Occipital lobe (tissue), 2 donors: ENCODE results near the gene CHN2. TPM values are rescaled to one million over a fixed set of nuclear protein-coding genes. Genes with fewer than 3 reads are reported as not detected.
A peak's percentile ranks its signal among the peaks of the same experiment; 100 is the strongest.

Experiments used
- DNase-seq: peaks from one replicate; lab custom pipeline; 2025; lab: John Stamatoyannopoulos, UW
- total RNA-seq: library from RNA; depleted of rRNA; stranded (reverse); fragments of >200 nt; gene quantifications from one replicate; pipeline ENCODE4 v1.2.3, GENCODE V29; 2014

The CHN2 gene
- total RNA-seq, 1 donor from 2014 or later = 76.3 TPM

DNA sequence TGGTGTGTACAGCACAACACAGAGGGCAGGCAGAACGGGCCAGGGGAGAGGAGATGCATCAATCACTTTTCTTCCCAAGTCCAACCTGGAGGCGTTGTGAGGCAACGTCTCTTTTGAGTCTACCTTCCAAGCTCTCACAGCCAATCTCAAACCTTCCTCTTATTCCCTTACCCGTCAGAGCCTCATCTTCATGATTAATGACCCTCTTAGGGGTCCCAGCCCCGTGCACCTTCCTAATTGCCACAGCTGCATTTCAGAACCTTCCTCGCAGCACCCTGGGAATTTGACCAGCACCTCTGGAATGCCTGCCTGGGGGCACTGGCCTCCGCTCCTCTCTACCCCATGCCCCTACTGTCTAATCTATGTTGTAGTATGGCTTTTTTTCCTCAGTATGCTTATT lies 199.7 kb downstream of the CHN2 start:
- no peak for DNase-seq

DNA sequence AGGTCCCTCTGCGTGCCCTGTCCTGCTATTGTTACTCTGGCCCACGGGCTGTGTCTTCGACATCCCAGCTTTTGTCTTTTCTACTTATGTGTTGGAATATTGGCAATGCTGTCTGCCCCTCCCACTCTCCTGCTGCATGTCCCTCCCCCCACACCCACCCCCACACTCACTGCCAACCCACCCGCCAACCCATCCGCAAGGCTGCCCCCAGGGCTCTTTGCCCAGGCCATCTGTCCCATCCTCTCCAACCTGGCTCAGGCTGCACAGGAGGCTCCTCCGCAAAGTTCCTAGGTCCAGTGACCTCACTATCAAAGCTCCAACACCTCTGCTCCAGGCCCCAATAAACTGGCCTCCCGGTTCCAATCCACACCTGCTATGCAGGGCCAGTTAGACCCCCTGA lies 202.0 kb downstream of the CHN2 start:
- no peak for DNase-seq

DNA sequence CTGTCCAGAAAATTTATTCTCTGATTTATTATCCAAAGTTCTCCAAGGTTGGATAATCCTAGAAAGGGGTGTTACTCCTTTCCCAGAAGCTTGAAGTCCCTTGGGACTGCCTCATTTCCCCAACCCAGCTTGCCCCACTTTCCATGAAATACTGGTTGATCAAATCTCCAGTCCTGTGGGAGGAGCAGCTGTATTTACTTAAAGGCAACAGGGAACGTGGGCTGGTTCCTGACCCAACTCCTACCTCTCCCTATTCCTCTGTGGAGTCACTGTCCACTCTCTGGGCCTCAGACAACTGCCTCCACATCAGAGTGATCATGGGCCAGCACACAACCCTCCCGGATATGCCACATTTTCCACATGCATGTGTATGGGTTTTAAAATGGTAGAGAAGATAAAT lies 202.8 kb downstream of the CHN2 start:
- no peak for DNase-seq

DNA sequence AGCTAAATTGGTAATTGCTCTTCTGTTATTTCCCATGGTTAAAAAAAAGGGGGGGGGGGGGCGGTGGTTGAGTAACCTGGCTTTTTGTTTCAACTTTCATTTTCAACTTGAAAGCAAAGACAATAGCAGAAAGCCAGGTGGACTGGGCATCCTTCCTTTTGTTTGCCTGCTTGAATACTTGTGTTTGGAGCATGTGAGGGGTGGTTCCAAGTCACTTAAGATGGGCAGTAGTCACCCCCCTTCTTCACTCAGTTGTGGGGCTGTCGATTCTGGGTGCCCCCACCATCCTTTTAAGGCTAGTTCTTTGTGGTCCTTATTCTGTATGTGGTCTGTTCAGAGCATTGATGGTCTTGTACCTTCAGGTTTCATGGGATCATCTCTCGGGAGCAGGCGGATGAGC lies 203.4 kb downstream of the CHN2 start:
- no peak for DNase-seq

DNA sequence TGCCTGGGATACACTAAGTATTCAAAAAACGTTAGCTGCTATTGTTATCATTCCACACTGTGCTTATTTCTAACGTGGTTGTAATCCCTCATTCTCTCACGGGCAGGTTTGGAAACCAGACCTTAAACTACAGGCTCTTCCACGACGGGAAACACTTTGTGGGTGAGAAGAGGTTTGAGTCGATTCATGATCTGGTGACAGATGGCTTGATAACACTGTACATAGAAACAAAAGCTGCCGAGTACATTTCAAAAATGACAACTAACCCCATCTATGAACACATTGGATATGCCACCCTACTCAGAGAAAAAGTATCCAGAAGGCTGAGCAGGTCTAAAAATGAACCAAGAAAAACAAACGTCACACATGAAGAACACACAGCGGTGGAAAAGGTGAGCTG lies 205.9 kb downstream of the CHN2 start:
- DNase-seq = no peak

DNA sequence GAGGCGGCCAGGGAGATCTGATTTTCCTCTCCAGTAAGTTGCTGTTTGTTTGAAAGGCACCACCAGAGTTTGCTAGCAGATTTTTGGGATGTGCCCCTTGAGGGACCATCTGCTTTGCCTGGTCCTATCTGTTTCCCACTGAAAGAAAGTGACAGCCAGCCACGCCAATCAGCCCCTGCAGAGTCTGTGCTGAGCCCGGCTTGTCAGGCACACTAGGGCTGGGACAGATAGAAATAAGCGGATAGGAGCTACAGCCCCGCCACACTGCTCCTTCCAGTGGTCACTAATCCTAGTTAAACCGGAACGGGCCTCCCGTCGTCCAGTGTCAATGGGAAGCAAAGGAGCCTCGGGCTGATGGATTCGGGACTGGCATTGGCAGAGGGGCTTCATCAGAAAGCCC lies 207.2 kb downstream of the CHN2 start:
- no peak for DNase-seq

DNA sequence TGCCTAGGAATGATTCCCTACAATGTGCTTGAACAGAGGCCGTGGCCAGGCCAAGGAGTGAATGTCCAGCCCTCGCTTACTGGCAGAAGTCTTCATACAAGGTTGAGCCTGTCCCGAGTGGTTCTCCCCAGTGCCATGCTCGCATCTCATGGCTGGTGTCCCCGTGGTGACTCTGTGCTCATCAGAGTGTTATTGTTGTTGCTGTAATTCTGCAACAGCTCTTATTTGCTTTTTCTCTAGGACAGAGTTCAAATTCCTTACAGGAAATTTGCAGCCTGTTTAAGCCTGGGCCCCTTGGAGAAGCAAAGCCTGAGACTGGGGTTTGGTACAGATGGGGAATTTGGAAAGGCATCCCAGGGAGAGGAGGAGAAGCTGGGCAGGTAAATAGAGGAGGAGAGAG lies 211.3 kb downstream of the CHN2 start:
- no peak for DNase-seq

DNA sequence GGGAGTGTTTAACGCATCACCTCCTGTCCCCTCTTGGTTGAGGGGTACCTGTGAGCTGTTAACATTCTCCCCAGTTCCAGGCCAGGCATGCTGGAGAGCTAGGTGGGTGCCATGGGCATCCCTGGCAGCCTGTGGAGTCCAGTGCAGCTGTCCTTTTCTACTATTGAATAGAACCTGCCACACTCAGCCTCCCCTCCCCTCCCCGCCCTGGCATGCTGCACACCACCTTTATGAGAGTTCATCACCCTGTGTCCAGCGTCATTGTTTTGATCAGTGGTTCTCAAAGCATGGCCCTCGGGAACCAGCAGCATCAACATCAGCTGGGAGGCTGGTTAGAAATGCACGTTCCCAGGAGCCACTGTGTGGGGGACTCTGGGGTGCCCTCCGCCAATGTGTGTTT lies 211.8 kb downstream of the CHN2 start:
- no peak for DNase-seq

DNA sequence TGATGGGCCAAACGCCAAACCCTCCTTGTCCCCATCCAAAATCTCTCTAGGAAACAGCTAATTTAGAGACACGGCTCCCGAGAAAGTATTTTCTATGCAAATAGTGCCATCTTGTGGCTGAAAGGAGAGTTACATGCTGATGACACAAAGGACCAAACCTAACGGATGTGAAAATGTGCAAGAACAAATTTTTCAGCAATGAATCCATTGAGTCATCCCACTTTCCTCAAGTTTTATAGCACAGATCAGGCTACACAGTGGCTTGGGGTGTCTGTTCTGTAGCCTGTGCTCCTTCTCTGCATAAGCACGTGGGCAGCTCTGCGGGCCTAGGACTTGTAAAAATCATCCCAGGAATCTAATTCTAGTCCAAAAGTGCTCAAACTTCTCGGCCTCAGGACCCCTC lies 214.3 kb downstream of the CHN2 start:
- peak; percentile 47 for DNase-seq

DNA sequence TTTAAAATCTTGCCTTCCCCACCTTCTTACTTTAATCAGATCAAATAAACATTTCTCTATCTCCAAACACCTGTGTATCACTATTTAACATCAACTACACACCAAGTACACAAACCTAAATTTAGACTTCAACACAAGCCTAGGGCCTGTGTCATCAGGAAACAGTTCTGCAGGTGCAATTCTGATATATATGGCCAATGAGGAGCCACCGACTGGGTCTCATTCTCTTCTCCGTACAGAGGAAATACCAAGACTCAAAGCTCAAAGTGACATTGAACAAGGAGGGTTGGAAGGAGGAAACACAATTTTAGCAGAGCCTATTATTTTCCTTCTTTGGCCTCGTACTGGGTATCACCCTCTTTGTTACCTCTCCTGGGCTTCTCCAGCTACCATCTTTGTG lies 216.4 kb downstream of the CHN2 start:
- no peak for DNase-seq

DNA sequence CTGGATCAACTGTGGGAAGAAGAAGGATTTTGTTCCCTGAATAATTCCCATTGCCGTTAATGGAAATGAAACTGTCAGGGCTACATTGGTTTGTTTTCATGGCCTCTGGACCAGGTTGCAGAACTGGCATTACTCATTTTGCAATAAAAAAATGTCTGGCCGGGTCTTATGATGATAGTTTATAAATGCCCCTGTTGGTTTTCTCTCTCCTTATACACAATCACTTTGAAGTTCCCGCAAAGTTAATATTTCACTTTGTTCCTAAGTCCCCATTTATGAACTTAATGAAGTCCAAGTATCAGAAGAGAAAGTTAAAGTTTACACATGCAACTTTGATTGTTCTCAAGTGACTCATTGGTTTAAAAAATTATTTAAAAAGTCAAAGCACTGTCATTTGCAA lies 218.3 kb downstream of the CHN2 start:
- no peak for DNase-seq

DNA sequence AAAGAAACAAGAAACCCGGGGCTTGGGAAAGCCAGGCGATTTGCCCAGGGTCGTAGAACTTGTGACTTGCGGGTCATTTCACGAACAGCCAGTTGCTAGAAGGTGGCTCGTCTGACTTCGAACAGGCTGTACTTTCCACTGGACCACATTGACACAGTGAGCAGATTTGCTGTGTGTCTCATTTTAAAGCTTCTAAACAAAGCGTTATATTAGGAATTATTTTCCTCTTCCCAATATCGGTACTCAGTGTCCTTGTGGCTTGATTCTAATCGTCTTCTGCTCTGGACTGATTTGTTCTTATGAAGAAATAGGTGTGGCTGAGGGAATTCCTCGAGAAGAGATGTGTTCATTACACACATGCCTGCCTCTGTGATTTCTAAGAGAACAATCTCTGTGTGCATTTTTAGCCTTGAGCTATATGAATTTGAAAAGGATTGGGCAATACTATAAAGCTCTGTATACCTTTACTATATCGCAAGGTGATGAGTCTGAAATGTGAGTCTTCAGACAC lies 219.1 kb downstream of the CHN2 start:
- no peak for DNase-seq

DNA sequence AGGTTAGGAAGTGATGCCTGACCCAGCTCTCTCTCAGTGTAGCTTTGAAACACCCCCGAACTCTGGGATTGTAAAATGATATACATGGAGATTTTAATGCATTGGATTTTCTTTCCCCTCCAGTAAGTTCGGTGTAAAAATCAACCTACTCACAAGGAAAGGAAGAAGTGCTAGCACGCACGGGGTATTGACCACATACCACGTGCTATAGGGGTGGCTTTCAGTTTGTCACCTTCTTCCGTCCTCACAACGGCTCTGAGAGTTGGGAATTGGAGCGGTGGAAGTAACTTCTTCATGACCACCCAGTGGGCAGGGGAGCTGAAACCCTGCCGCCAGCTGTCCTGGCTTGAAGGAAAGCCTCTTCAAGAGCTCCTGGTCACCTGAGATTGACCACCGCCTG lies 219.6 kb downstream of the CHN2 start:
- DNase-seq = no peak

DNA sequence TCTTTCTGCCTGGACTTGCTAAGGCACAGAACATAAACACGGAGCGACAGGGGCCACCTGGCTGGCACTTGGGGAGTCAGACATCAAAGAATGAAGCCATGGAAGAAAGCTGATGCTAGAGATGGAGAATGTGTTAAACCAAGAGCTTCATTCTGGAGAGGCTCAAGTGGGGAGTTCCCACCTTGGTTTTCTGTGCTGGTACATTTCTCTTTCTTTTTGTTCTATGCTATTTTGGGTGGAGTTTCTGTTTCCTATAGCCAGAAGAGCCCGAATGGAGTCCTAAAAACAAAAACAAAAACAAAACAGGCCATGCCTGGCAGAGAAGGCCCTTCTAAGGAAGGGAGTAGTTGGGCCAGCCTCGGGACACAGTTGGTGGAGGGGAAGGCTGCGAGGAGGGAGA lies 220.6 kb downstream of the CHN2 start:
- DNase-seq = no peak

DNA sequence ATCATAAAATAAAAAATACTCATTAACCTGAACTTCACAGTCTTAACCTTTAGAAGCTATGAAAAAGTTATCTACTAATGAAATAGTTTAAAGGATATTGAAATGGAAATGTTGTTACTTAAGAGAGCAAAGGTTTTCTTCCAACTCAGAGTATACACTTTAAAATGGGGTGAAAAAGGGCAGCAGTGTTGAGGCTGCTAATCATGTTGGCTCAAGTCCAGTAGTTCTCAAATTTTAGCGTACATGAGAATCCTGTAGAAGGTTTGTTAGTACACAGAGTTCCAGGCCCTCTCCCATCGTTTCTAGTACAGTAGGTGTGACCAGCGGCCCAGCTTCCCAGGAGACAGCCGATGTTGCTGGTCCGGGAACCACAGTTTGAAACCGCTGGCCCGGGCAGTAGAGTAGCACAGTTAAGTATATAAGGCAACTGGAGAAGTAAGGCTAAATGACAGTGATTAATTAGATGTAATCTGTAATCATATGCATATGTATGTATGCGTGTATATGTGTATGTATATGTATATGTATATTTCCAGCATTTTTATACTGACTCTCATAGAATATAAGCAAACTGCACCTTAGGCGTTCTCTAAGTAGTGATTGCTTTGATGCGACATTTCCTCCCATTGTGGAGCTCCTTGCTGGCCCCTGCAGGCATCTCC lies 221.8 kb downstream of the CHN2 start:
- no peak for DNase-seq

DNA sequence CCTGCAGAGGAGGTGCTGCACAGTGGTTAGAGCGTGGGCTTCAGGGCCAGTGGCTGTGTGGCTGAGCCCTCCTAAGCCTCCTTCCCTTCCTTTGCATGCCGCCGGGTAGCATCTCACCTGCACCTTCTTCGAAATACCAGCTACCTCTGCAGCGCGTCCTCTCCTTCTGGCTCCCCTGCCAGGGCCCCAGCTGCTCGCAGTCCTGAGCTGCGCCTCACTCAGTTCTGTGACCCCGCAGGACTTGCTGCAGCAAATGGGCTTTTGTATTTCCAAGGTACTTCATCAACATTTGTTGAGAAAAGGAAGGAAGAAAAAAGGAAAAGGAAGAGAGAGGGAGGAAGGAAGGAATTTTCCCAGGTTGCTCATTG lies 222.3 kb downstream of the CHN2 start:
- DNase-seq = no peak

DNA sequence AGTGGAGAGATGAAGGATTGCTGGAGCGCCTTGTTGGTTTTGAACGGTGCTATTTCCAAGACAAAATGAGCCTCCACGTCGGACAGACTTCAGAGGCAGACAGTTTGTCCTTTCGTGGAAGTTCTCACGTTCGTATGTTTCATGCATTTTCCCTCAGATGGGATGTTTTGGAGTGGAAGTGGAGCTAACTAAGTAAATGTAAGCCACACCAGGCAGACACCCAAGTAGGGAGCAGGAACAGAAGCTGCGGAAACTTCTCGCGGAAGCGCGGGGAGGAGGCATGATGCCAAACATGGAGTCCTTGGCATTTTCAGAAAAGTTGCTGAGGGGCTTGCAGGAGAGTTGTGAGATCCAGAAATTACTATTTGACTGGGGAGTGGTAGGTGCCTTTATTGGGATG lies 223.5 kb downstream of the CHN2 start:
- no peak for DNase-seq

DNA sequence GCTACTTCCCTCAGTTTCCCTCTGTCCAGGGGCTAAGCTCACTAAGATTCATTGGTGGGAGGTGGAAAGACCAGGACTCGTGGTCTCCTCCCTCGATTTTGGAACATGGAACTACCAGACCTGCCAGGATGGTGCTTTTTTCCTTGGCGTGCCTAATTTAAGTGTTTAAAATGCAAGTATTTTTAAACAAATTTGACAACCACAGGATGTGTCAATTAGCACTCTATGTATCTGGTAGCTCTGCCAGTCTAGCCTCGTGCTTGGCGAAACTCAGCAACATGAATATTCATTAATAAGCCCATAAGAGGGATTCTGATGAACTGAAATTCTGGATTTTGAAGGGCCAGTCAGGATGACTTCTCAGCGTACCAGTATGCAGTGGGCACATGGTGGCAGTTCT lies 224.1 kb downstream of the CHN2 start:
- no peak for DNase-seq

DNA sequence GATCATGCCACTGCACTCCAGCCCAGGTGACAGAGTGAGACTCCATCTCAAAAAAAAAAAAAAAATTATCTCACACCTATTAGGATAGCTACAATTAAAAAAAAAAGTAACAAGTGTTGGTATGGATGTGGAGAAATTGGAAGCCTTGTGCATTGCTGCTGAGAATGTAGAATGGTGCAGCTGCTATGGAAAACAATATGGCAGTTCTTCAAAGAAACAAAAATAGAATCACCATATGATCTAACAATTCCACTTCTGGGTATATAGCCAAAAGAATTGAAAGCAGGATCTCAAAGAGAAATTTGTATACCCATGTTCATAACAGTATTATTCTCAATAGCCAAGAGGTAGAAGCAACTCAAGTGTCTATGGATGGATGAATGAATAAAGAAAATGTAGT lies 225.4 kb downstream of the CHN2 start:
- no peak for DNase-seq

DNA sequence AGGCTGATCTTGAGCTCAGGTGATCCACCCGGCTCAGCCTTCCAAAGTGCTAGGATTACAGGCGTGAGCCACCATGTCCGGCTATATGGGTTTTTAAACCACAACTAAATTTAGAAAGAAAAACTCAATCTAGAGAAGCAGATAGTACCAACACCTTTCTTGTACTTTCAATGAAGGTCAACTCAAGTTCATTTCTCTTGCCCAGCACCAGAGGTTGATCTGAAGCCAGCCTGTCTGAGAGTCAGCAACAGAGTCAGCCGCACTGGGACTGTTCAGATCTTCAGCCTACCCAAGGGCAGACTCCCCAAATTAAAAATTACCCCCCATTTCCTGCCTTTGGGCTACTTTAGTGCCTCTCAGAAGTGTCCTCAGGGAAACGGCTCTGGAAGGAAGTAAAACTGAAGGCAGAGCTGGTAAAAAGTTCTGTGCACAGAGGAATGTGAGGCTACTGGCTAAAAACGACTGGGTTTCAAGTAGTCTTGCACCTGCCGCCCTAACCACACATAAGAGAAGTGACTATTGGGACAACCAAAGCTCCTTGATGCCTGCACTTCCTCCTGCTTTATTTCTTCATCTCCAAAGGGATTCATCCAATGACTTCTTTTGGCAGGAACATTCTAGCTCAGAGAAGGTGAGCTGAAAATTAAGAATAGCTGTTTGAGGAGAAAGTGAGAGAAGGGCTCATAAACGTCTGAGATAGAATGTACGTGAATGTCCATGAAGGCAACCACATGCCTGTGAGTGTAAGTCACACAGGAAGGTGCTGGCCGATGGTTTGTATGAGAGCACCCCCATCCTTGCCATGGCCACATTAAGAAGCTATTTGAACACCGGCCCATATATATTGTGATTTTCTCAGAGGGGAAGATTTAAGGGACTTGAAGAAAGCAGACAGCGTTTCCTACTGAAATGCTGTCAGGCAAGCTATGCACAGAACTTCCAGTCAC lies 226.7 kb downstream of the CHN2 start:
- DNase-seq = no peak

DNA sequence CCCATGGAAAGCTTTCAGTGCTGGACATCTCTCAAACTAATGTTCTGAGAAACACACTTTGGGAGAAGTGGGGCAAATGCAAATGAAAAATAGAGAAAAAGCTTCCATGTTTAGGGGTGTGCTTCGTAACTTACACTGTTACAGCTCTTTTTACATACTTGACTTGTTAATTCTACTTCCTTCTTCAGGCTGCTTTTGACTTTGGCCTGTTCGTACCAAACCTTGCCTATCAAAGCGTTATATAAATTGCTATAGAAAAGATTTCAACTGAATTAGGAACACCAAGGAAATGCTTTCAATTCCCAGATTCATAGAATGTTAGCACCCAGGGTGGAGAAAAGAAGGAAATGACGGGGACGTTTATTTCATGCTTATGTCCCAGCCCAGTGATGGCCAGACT lies 228.3 kb downstream of the CHN2 start:
- no peak for DNase-seq

DNA sequence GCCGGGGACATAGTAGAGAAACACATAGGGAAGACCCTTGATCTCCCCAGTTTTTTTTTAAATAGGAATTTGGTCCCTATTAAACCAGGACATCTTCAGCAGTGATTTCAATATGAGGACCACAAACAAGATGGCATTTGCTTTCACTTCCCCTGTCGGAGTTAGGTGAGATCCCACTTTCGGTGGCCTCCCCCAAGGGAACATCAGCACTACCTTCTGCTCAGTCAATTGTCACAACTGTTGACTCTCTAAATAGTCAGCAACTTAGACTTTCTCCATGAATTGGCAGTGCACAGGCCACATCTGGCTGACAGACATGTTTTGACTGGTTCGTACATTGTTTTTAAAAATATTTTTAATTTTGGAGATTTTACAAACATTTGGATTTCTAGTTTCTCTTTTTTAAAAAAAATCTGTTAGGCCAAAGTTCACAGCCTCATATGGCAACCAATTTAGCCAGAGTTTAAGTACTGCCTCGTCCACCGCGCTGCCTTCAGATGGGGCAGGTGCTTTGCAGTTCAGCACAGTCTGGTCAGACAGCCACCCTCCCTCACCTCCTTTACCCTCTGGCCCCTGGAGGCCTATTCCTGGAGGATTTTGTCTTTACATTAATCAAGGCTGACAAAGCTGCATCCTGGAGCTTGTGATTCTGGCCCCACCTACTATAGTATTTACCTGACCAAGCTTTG lies 229.9 kb downstream of the CHN2 start:
- no peak for DNase-seq

DNA sequence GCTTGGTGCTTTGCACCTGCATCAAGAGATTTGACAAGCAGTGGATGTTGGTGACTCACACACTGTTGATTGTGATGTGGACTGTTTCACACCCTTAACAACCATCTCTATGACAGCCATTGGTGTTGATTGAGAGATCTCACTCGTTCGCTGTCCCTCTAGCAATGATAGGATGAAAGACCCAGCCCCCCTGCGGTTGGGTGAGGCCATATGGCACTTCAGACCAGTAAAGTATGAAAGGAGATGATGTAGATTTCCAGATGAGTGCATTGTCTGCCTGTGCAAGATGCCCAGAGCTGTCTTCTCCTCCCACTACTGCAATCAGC lies 230.4 kb downstream of the CHN2 start:
- DNase-seq = no peak
